Stimulated activated CD4-positive, alpha-beta T cell treated with anti-CD3 and anti-CD28 coated beads, Interleukin-1b, Interleukin-23, amount 100 ng/mL, for 24 hours (primary cell): ENCODE measurements around the gene C3orf33.
"Not testable (repeated sequence)": the region's sequence is repeated elsewhere in the genome, so short reads cannot be mapped to it uniquely, and the experiment has no call there.

ENCODE experiments used
- DNase-seq, 4 experiments: peaks; one replicate each; pipeline ENCODE4 v3.0.0-alpha.2; 2020; ENCODE audit warnings: low read depth in 4 of 4, low spot score in 1 of 4

The C3orf33 gene

GRCh38 chr3:155805802-155806618, at the start of gene C3orf33:
TSS of gene C3orf33 (minus strand) at chr3:155806278. CDS start at chr3:155806252, 26 bp downstream.
- DNase-seq = peak; percentile 40 to 66 (median 54)

- DNase-seq = peak; percentile 91 to 97 (median 94)
Observed at GRCh38 chr3:155854141-155854940, 48.3 kb upstream of the C3orf33 start, which contains the start of gene SLC33A1. TSS of gene SLC33A1 (minus strand) at chr3:155854427. CDS start at chr3:155853997, 430 bp downstream.

GRCh38 chr3:155853214-155854140, 47.4 kb upstream of the C3orf33 start:
- peak in 3 of 4 experiments; percentile 7 to 14 (median 10) for DNase-seq

GRCh38 chr3:155852341-155852740, 46.3 kb upstream of the C3orf33 start:
- DNase-seq = no peak

- not testable (repeated sequence) for DNase-seq
Observed at GRCh38 chr3:155849404-155849803, 43.3 kb upstream of the C3orf33 start.

GRCh38 chr3:155847993-155848392, 41.9 kb upstream of the C3orf33 start:
- no peak for DNase-seq

- DNase-seq = no peak
Observed at GRCh38 chr3:155846119-155846518, 40.0 kb upstream of the C3orf33 start.

- no peak for DNase-seq
Observed at GRCh38 chr3:155843569-155843968, 37.5 kb upstream of the C3orf33 start.

- DNase-seq = no peak
Observed at GRCh38 chr3:155835341-155836071, 29.4 kb upstream of the C3orf33 start.

GRCh38 chr3:155828490-155829098, 22.5 kb upstream of the C3orf33 start:
- DNase-seq = not testable (repeated sequence)

- DNase-seq = no peak
Observed at GRCh38 chr3:155815030-155815545, 9.0 kb upstream of the C3orf33 start.

GRCh38 chr3:155813224-155813623, 7.1 kb upstream of the C3orf33 start:
- not testable (repeated sequence) for DNase-seq

GRCh38 chr3:155809181-155809580, 3.1 kb upstream of the C3orf33 start:
- no peak for DNase-seq

GRCh38 chr3:155807823-155808222, 1.7 kb upstream of the C3orf33 start:
- DNase-seq = no peak

GRCh38 chr3:155805204-155805801, 775 bp downstream of the C3orf33 start:
- peak in 3 of 4 experiments; percentile 2 to 43 (median 29) for DNase-seq

- no peak for DNase-seq
Observed at GRCh38 chr3:155804323-155804722, 1.8 kb downstream of the C3orf33 start.

- no peak for DNase-seq
Observed at GRCh38 chr3:155792532-155792931, 13.5 kb downstream of the C3orf33 start.

GRCh38 chr3:155791190-155791589, 14.9 kb downstream of the C3orf33 start:
- no peak for DNase-seq
